Middle frontal gyrus (tissue), 1 donor: ENCODE results near the gene FHAD1.

Experiments used
- DNase-seq: peaks from one replicate; pipeline ENCODE4 v3.0.0-alpha.2; 2015; ENCODE audit warnings: low spot score; ENCODE audit errors: extremely low spot score

The FHAD1 gene

DNA sequence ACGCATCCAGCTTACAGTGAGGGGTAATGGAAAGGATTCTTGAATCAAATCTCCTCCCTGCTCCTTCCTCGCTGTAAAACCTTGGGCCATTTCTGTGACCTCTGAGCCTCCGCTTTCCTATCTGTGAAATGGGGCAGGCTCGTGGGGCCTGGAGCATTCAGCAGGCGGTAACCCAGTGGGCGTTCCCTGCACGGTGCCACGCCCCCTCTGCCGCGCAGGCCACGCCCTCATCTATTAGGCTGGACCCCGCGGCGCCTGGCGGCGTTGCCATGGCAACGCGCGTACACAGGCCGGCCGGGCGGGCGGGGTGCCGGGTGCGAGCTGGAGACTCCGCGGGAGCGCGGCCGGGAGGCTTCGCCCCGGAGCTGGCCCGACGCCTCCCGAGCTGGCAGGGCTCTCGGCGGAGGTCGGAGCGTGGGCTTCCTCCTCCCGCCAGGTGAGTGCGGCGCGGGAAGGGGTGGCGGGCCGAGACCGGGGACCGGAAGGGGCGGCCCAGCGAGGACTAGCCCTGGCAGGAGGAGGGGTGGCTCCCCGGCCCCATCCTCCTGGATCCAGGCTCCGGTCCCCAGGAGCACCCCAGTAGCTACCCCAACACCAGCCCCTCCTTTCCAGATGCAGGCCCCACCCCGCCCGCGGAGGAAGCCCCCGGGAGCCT is at the start of gene FHAD1:
Gene FHAD1 (plus strand): TSS at position 264 of the 655 bp plus-strand sequence. CDS start 4,562 bp downstream, outside the sequence.
- no peak for DNase-seq

DNA sequence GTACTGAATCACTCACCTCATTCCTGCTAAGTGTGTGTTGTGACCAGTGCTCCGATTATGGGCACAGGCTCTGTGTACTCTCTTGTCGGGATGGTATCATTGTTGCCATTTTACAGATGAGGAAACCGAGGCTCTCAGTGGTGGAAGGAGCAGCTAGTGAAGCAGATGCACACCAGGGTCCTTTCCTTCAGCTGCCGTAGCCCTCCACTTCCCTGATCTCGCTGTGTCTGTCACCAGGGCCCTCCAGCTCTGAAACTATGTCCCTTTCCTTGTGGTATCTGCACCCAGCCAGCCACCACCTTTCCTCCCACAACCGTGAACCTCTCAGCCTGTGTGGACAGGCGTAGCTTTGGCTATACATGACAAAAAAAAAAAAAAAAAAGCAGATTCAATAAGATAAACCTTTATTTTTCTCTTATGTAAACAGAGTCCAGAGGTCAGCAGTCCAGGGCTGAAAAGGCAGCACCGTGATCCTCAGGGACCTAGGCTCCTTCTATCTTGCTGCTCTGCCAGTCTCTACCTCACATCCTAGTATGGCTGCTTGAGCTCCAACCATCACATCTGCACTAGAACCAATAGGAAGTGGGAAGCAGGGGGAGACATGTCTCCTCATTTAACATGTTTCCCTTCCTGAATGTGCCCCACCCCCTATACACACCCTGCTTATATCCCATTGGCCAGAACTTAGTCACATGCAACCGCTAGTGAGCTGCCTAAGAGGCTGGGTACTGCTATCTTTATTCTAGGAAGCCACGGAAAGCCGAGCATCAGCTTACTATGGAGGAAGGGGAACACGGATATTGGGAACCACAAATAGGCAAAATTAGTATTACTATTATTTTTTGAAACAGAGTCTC is 49.2 kb upstream of the FHAD1 start:
- no peak for DNase-seq

DNA sequence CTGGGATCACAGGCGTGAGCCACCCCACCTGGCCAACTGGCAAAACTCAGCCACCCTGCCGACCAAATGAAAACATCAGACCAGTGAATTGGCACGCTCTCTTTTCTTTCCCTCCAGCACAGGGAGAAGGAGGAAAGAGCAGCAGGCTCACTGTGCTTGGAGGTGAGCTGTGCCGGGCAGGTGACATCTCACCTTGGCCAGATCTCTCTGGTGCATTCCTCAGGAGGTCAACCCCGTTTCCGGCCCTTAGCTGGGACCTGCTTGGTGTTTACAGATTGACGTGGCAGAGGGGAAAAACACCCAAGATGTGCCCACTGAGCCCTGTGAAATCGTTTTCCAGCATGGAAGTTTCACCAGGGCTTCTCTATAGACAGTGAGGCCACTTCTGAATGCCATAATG is 48.3 kb upstream of the FHAD1 start:
- no peak for DNase-seq

DNA sequence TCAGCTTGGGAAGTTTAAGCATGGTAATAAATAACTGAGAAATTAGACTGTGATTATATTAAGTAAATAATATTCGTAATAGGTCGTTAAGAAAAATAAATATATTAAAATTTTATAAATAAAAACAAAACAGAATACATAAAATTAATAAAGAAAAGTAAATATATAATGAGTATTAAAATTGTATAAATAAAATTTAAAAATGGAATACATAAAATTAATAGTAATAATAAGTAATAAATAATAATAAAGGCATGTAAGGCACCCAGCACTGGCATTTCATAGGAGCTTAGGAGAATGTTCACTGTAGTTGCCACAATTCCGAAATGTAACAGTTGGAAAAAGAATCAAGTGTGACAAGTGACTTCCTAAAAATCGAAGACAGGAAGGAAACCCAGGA is 45.8 kb upstream of the FHAD1 start:
- DNase-seq, result no peak

DNA sequence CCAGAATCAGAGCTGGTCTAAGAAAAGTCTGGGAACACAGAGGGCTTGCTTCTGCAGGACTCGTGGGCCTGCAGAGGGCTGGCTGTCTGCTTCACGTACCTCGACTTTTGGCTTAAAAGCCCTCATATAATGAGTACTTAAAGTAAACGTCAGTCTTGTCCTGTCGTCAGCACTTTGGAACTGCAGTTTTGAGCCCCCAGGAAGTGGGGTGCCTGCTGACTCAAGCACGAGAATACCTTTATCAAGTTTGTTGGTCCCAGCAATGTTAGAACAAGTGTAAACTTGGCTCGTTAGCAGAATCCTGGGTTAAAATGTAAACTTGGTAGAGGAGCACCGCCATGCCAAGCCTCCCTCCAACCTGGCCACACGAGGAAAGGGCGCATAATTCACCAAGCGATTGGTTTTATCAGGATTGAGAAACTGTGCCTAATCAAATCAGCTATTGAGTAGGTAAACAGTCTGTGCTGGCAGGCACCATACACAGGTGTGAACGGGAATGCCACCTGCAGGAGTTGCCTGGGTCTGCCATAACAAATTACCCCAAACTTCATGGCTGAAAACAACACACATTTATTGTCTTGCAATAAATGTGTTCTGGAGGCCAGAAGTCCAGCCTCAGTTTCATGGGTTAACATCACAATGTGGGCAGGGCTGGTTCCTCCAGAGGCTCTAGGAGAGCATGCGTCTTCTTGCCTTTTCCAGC is 45.0 kb upstream of the FHAD1 start:
- DNase-seq, result no peak

DNA sequence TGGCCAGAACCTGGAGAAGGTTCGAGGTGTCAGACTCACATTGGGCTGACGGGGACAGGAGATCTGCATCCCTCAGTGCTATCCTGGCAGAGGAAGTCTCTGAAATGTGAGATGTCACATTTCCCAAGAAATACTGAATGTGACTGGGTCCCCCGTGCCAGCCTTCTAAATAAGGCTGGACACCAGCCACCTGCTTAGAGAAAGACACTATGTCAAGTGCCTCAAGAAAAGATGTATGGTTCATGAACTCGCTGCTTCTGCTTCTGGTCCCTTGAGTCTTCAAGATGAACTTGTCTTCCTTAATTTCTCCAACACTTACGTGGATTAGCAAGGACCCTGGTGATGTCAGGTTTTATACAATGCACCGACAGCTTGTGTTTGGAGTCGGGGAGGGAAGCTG is 42.1 kb upstream of the FHAD1 start:
- DNase-seq, result no peak

DNA sequence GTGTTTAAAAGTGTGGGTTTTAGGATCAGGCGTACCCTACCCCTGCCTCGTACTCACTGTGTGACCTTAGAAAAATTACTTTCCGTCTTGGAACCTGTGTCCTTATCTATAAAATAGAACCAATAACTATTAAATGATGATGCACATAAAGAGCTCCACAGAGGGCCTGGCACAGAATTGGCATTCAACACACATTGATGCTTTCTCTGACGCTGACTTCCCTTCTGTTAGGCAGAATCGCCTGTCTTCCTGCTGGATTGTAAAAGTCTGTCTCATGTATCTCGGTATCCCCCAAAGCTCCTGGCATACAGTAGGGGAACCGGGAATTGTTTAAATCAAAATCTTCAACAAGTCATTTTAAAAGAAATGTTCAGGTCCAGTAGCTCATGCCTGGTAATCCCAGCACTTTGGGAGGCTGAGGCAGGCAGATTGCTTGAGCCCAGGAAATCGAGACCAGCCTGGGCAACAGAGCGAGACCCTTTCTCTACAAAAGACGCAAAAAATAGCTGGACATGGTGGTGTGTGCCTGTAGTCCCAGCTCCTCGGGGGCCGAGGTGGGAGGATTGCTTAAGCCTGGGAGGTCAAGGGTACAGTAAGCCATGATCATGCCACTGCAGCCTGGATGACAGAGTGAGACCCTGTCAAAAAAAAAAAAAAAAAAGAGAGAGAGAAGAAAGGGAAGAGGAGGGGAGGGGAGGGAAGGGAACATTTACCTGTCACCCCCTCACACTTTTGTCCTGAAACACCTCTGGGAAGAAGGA is 41.3 kb upstream of the FHAD1 start:
- DNase-seq, result no peak

DNA sequence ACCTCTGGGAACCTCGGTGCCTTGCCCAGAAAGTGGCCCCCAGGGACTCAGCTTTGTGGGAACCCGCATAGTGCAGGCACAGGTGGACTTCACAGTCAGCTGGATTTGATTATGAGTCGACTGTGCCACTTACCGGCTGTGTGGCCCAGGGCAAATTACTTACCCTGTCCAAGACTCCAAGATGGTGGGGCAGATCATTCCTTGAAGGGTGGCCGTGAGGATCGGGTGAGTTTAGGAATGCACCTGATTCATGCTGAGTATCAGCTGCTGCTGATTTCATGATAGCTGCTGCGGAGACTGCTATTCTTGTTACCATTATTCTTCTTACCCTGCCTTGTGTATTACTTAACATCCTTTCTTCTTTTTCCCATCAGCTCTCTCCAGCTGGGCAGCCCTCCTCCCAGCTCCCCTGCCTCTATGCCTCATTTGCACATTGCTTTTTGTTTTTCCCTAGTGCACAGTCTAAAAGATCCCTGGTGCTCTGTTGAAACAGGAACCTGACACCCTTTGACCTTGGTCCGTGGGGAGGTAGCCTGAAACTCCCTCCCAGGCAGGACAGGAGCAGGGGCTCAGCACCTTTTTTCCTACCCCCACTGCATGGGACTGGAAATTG is 40.5 kb upstream of the FHAD1 start:
- no peak for DNase-seq

DNA sequence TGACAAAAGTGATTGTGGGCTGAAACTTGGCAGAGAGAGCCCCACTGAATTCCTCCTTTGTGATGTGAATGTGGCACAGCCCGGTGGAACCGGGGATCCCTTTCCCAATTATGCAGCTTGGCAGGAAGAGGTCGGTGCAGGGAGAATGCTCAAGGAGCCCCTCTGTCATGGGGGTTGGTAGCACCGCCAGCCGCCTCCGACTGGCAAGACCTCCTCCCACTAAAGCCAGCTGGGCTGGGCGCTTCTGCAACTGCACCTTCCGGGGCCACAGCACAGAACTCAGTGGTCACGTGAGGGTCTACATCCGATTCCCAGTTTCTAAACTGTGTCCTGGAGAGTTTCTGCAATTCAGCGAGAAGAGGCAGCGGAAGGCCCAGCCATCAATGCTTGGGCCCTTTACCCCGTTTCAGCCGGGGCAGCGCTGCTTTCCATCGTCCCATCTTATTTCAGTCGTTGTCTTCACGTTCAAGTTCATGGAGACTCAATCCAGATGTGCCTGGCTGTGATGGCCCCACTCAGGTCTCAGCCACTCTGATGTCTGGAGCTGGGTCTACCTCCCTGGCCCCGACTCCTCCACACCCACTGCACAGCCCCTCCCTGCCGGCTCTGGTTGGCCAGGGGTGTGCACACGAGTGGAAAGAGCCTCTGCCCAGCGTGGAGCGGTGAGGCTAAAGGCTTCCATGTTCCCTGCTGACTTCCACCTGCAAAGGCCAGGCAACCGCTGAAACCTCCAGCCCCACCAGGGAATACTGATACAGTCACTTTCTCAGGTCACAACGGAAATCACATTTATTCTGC is 39.8 kb upstream of the FHAD1 start:
- DNase-seq, result no peak

DNA sequence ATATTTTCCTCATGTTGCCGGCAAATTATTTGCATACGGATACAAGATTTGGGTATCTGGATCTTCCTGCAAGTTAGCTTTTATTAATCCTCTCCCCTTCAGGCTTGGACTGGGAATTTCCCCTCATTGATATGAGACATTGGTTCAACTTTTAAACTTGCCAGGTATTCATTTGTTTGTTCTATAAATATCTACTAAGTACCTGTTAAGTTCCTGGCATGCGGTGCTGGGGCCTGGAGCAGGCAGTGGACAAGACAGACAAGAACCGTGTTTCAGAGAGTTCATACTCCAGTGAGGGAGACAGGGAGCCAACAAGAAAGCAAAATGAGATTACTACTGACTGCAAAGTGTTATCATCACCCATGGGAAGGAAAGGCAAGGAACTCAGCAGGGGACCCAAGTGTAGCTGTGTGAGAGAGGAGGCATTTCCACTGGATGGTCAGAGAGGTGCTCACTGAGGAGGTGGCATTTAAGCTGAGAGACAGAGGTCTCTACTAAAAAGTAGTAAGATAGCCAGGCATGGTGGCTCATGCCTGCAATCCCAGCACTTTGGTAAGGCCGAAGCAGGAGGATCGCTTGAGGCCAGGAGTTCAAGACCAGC is 39.1 kb upstream of the FHAD1 start:
- no peak for DNase-seq

DNA sequence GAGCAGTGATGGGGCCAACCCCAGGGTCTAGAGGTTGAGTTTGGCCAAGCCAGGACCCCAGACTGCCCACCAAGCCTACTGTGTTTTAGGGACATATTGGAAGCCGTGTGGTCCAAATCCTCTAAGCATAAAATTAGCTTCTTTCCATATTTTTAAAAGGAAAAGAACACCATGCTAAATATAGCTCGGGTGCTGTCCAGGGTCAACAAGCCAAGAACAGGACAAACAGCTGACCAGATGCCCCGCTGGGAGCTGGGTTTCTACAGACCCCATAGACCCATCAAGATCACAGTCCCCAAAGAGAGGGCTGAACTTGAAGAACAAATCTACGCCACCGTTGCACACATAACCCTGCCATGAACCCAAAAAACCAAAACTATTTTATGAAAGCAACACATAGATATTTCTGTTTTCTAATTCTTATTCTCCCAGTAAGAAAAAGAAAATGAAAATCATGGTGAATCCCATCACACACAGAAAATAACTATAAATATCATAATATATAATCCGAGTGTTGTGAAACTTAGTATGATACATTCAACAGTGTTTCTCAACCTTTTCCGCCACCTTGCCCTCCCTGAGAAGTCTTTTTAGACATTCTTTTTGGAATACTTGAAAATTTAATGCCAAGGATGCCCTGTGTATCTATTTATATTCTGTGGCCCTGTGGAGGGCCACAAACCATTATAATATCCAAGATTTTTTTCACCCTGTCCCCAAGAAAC is 36.2 kb upstream of the FHAD1 start:
- DNase-seq, result no peak

DNA sequence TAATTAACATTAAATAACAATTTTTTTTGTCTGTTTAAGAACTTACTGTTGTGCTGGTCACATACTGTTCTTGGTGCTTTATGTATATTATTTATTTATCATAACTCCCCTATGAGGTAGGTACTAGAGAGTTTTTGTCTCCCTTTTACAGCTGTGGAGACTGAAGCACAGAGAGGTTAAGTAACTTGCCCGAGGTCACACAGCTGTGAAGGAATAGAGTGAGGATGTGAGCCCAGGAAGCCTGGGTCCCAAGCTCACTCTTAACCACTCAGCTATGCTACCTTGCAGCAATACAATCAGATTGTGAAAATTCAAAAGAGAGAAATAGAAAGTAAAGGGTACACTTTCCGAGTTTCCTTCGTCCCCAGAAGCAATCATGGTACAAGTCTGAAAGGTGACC is 35.6 kb upstream of the FHAD1 start:
- no peak for DNase-seq

DNA sequence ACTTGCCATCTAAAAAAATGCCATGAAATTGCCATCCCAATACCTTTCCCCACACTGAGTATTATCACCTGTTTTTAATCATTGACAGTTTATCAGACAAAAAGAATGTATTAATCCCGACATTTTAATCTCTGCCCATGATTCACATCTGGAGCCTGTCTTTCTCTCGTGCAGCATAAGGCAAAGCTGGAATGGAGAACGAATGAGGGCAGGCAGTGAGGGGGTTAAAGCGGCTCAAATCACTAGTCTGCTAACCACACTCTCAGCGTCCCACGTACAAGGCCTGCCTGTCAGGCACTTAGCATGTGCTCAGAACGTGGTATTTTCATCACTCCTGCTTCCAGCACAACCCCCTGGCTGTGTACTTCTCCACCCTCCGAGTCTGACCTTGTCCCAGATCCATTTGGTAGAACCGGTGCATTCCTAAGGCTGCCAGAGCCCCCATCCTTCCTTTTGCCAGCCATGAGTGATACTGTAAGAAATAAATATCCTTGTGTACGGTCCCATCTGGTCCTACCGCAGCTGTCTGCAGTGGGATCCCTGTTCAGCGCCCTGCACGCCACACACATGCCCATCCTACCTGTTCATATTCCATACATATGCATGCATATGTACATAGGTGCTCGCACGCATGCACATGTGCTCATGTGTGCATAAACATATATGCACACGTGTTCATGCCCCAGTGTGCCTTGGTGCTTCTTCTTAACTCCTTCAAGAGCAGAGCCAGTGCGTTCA is 34.6 kb upstream of the FHAD1 start:
- DNase-seq, result no peak

DNA sequence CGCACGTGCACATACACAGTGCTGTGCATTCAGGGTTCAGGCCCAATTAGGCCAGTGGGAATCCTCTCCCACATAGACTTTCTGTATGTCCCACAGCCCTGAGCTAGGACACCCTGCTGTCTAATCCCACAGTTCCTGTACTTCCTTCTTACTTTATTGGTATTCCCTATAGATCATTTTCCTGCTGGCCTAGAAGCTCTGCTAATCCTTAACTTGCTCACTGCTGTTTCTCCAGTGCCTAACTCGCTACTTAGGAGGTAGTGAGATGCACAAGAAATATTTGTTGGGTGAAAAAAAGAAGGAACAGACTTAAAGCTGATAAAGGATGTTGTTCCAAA is 34.1 kb upstream of the FHAD1 start:
- no peak for DNase-seq

DNA sequence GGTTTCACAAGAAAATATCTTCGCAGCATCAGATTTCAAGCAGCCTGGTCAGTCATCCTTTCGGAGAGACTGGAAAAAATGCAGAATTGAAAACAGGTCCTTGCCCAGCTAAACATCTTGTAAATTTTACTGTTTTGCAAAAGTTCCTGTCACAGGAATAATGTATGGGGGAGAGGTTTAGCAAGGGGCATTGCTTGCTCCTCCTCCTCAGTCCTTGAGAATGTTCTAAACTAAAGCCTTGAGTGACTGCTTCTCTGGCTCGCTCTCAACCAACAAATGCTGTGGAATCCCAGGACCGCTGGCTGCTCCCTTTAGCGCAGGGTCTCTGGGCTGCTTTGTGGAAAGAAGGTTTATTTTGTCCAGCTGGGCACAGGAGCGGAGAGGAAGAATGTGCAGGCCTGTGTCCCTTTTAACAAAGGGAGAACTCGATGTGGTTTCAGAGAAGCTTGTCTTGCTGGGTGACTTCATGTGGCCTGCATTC is 33.6 kb upstream of the FHAD1 start:
- DNase-seq, result no peak

DNA sequence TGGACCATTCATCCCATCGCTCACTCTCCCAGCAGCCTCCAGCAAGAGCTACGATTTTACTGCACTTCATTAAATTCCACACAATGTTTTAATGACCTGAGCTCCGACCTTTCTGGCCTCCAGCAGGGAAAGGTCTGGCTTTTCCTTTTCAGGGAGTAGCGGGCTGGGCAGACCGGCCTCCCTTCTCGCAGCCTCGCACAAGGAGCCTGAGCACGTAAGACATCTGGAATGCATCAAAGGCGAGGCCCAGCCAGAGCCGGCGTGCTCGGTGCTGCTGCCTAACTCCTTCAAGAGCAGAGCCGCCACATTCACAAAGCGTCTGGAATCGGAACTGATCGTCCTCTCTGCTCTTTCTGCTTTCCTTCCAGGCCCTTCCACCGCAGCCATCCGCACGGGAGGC is 32.5 kb upstream of the FHAD1 start:
- DNase-seq, result no peak

DNA sequence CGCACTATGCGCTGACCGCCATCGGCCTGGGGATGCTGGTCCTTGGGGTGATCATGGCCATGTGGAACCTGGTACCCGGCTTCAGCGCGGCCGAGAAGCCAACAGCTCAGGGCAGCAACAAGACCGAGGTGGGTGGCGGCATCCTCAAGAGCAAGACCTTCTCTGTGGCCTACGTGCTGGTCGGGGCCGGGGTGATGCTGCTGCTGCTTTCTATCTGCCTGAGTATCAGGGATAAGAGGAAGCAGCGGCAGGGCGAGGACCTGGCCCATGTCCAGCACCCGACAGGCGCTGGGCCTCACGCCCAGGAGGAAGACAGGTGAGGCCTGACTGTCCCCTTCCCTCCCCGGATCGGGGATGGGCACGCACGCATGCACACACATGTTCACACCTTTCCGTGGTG is 31.9 kb upstream of the FHAD1 start:
- DNase-seq, result no peak

DNA sequence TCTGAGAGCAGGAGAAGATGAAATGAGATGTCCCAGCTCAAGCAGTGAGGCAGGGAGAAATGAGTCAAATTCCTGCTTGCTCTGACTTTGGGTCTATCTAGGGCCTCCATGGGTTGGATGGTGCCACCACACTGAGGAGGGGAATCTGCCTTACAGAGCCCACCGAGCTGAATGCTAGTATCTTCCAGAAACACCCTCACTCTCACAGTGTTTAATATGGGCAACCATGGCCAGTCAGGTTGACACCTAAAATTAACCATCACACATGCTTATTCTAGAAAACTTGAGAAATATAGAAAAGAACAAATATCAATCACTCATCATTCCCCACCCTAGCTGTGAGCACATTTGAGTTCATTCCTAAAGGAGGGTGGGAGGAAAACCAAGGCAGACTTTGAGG is 29.4 kb upstream of the FHAD1 start:
- DNase-seq, result no peak
